Measurements from ENCODE around the gene ALKBH3.

DNA sequence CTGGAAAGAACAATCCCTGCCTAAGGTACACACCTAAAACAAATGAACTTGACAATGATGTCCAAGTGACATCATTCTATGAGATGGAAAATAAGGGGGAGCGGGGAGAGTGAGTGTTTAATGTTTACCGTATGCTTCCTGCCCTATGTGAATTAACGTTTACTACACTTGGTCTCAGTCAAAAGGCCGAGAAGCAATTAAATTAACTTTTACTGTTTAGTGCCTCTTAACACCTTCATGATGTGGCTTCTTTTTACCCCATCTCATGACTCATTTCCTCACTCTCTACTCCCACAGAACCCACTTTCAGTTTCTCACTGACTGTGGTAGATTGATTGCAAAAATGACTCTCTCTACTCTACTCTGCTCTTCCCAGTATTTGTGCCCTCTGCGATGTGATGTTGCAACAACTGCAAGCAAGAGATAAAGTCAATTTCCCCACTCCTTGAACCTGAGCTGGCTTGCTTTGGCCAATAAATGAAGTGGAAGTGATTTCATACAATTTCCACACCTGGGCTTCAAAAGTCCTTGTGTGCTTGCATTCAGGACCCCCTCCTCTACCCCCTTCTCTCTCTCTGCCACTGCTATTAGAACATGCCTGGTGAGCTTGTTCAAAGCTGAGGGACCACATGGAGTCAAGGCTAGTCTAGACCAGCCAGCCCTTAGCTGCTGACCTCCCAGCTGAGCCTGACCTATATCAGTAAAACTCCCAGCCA lies 11.6 kb upstream of the ALKBH3 start:
- TF ChIP-seq, protein P1, sequence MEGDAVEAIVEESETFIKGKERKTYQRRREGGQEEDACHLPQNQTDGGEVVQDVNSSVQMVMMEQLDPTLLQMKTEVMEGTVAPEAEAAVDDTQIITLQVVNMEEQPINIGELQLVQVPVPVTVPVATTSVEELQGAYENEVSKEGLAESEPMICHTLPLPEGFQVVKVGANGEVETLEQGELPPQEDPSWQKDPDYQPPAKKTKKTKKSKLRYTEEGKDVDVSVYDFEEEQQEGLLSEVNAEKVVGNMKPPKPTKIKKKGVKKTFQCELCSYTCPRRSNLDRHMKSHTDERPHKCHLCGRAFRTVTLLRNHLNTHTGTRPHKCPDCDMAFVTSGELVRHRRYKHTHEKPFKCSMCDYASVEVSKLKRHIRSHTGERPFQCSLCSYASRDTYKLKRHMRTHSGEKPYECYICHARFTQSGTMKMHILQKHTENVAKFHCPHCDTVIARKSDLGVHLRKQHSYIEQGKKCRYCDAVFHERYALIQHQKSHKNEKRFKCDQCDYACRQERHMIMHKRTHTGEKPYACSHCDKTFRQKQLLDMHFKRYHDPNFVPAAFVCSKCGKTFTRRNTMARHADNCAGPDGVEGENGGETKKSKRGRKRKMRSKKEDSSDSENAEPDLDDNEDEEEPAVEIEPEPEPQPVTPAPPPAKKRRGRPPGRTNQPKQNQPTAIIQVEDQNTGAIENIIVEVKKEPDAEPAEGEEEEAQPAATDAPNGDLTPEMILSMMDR (optimal IDR thresholded peaks at IDR 0.05 in 1 of 3, IDR thresholded peaks at IDR 0.05 in 1 of 3, conservative IDR thresholded peaks at IDR 0.05 in 1 of 3; ENCODE audit: extremely low read depth in 1 of 3, insufficient read depth in 2 of 3, low read length in 3 of 3) = no peak
- no peak for TF ChIP-seq EZH2 (IDR thresholded peaks at IDR 0.05; ENCODE audit: low read length)
